GM21390 (cell line): ENCODE results near the gene SEC23IP.
"Not testable (repeated sequence)": the region's sequence is repeated elsewhere in the genome, so short reads cannot be mapped to it uniquely, and the experiment has no call there.

Source experiments
- ATAC-seq: cut with Tn5 transposase; IDR thresholded peaks from one replicate; pipeline ENCODE4 v1.9.1; 2021; ENCODE audit not compliant: unreplicated experiment

SEC23IP gene

DNA sequence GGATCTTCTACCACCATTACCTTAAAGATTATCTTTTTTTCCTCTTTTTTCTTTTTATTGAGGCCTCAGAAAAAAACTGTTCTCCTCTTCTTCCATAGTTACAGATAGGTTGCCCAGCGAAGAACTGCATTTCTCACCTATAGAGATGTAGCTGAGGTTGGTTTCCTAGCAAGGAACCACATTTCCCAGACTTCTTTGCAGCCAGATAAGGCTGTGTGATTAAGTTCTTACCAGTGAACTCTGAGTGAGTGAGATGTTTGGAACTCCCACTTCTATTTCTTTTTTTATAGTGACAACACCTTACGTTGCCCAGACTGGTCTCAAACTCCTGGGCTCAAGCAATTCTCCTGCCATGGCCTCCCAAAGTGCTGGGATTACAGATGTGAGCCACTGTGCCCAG, 14.0 kb upstream of the SEC23IP start:
- no peak for ATAC-seq

DNA sequence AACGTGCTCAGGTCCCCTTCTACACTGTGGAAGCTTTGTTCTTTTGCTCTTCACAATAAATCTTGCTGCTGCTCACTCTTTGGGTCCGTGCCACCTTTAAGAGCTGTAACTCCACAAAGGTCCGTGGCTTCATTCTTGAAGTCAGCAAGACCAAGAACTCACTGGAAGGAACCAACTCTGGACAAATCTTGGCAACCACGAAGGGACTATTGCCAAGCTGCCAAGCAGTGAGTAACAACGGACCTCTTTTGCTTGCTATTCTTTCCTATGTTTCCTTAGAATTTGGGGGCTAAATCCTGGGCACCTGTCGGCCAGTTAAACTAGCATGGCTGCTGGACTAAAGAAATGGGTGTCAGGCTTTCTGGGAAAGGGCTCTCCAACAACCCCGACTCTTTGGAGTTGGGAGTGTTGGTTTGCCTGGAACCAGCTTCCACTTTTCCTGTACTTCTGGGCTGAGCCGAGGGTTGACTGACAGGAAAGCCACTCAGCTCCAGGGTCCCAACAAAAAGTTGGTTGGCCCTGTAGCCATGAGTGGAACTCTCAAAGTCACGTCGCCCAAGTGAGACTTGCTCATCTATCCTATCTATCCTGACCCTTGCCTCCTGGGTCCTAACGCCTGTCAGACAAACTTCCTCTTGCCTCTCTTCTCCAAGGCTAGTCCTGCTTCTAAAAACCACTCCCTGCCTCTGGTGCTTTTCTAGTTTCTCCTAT, 8.5 kb upstream of the SEC23IP start:
- ATAC-seq: not testable (repeated sequence)

DNA sequence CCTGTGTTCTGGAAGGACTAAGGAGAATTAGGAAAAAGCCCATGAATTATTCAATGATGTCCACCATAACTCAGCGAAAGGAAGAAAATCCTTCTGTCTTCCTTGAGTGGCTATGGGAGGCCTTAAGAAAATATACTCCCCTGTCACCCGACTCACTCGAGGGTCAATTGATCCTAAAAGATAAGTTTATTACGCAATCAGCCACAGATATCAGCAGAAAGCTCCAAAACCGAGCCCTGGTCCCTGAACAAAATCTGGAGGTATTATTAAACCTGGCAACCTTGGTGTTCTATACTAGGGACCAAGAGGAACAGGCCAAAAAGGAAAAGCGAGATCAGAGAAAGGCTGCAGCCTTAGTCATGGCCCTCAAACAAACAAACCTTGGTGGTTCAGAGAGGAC, 6.5 kb upstream of the SEC23IP start:
- ATAC-seq: not testable (repeated sequence)

DNA sequence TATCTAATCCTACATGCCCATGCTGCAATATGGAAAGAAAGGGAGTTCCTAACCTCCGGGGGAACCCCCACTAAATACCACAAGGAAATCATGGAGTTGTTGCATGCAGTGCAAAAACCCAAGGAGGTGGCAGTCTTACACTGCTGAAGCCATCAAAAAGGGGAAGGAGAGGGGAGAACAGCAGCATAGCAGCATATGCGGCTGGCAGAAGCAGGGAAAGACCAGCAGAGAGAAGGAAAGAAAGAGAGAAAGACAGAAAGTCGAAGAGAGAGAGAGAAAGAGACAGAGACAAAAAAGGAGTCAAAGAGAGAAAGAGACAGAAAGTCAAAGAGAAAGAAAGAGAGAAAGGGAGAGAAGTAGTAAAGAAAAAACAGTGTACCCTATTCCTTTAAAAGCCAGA, 3.8 kb upstream of the SEC23IP start:
- not testable (repeated sequence) for ATAC-seq

DNA sequence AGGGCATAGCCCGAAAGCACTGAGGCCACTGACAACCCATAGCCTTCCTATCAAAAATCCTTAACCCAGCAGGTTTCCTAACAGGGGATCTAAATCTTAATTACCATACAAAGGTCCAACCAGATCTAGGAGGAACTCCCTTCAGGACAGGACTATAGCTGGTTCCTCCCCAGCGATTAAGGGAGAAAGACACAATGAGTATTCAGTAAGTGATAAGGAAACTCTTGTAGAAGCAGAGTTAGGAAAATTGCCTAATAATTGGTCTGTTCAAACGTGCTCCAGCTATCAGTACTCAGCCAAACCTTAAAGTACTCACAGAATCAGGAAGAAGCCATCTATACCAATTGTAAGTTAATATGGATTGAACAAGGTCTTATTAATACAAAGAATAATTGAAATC, 3.3 kb upstream of the SEC23IP start:
- not testable (repeated sequence) for ATAC-seq

DNA sequence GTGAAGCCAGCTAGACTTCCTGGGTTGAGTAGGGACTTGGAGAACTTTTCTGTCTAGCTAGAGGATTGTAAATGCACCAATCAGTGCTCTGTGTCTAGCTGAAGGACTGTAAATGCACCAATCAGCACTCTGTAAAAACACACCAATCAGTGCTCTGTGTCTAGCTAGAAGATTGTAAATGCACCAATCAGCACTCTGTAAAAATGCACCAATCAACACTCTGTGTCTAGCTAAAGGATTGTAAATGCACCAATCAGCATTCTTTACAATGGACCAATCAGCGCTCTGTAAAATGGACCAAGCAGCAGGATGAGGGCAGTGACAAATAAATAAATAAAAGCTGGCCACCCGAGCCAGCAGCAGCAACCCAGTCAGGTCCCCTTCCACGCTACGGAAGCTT, 2.2 kb upstream of the SEC23IP start:
- not testable (repeated sequence) for ATAC-seq

DNA sequence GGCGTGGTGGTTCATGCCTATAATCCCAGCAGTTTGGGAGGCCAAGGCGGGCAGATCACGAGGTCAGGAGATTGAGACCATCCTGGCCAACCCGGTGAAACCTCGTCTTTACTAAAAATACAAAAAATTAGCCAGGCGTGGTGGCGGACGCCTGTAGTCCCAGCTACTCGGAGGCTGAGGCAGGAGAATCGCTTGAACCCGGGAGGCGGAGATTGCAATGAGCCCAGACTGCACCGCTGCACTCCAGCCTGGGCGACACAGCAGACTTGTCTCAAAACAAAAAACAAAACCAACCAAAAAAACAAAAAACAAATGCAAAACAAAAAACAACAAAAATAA, 712 bp upstream of the SEC23IP start:
- ATAC-seq: not testable (repeated sequence)

DNA sequence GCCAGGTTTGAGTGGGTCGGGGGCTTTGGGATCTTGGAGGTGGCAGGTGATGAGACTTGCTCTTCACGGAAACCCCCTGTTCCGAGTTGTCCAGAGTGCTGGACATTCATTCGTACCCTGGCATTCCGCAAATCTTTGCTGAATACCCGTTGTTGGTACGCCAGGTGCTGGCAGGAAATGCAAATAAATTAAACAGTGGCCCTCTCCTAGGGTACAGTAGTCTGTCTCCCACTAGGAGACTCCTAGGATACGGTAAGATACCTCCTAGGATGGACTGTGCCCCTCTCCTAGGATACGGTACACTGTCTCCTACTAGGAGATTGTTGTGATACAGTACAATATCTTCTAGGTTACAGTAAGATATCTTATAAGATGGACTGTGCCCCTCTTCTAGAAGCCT, 544 bp downstream of the SEC23IP start:
- ATAC-seq: no peak

DNA sequence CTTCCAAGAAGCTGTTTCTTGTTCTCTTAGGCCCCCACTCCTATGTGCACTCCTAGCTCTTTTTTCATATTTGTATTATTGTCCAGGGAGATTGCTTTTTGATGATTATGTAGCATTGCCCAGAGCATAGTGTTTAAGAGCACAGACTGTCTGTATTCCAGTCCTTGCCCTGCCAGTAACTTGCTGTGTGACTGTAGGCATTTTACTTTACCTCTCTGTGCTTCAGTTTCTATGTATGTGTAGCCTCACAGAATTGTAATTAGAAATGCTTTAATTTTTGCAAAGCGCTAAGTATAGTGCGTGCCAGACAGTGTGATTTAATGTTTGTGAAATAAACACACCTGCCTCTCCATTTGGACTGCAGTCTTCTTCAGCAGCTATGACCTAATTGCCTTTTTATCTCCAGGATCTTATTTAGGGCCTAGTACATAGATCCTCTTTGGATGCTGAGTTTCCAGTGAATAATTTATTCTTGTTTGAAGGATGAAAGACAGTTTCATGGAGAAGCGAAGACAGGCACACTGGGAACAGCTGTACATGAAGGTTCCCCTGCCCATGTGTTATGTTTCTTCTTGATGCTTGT, 1.4 kb downstream of the SEC23IP start:
- ATAC-seq: no peak

DNA sequence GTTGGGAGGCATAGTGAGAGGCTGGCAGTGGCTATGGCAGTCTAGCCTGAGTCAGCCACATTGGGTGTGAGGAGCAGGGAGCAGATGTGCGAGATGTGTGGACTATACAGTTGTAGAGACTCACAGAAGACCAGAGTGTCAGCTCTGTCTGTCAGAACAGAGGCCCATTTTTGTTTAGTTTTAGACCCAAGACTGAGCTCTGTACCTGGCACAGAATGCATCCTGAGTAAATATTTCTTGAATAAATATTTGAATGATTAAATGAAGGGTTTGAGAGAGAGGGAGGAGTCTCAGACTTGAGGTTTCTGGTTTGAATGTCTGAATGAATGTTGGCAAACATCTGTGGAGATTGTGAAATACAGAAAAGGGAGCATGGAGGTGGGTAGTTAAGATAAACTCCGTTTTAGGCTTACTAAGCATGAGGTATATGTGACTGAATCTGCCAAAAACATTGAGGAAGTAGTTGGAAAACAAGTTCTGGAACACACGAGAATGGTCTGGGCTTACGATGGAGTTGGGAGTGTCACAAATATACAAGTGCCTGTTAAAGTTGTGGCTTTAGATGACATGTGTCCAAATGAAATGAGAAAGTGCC, 3.6 kb downstream of the SEC23IP start:
- no peak for ATAC-seq

DNA sequence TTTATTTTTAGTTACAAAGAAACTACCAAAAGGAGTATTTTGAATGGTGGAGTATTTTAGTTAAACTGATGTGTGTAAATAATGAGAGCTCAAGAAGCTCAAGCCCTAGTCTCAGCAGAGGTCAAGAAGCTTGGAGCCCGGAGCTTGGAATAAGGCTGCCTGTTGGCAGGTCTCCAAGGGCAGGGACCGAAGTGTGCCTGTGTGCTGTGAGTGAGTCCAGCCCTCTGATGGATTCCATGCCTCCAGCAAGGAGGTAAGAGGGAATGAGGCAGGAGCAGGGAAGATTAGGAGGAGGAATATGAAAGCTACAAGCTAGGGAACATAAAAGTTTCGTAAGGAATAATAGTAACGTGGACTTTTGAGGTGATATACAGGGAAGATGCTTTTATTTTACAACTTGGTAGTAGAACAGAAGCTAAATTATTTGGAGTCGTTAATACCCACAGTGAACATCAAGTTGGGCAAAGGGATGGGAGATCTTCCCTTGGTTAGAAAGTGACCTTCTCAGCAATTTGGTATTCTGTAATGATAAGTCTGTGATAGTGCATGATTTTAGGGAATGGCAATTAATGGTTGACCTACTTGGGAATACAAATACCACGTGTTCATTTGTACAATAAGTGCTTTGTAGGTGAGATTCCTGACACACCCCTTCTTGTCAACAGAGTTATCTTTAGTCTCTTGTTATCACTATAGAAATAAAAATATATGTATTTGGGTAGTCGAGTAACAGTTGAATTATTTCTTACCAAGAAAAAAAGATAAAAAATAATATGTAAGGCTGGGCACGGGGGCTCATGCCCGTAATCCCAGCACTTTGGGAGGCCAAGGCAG, 4.6 kb downstream of the SEC23IP start:
- ATAC-seq: no peak

DNA sequence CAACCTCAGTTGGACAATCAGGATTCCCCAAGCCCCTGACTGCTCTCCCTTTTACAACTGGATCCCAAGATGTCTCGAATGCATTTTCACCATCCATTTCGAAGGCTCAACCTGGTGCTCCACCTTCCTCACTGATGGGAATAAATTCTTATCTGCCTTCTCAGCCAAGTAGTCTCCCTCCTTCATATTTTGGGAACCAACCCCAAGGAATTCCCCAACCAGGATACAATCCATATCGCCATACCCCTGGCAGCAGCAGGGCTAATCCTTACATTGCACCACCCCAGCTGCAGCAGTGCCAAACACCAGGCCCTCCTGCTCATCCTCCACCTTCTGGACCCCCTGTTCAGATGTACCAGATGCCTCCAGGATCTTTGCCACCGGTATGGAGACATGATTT, 6.0 kb downstream of the SEC23IP start:
- ATAC-seq: no peak

DNA sequence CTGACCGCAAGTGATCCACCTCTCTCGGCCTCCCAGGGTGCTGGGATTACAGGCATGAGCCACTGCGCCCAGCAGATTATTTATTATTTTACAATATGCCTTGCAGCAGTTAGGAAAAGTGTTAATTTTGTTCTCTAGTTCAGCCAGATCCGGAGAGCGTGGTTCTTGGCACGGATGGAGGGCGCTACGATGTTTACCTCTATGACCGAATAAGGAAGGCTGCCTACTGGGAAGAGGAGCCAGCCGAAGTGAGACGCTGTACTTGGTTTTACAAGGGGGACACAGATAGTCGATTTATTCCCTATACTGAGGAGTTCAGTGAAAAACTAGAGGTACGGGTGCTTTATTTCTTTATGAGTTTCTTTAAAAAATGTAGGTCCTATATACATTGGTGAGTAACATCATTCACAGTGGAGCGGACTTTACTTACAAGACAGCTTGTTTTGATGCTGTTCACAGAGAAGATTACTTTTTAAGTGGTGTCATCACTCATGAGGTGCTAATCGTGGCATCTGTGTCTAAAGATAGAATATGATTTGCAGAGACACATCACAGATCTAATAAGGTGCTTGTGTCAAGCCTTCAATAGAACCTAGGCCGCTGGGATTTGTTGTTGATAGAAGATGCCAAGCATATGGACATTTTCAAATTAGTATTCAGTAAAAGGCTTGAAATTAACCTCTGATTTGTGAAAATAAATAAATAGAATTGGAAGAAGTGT, 11.6 kb downstream of the SEC23IP start:
- no peak for ATAC-seq

DNA sequence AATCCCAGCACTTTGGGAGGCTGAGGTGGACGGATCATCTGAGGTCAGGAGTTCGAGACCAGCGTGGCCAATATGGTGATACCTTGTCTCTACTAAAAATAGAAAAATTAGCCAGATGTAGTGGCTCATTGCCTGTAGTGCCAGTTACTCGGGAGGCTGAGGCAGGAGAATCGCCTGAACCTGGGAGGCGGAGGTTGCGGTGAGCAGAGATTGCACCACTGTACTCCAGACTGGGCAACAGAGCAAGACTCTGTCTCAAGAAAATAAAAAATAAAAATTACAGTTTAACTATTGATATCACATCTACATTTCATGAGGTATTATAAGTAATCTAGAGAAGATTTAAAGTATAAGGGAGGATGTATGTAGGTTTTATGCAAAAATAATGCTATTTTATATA, 15.2 kb downstream of the SEC23IP start:
- not testable (repeated sequence) for ATAC-seq

DNA sequence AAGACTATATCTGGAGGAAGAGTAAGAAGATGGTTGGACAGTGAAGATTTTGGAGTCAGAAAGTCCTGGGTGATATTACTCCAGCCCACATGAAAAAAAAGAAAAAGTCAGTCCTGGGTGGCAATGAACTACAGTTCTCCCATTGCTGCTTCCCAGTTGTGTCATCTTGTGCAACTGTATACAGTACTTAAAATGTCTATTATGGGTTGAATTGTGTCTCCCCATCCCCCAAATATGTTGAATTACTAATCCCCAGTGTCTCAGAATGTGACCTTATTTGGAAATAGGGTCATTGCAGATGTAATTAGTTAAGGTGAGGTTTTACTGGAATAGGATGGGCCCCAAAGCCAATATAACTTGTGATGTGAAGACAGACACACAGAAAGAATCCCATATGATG, 15.6 kb downstream of the SEC23IP start:
- ATAC-seq: no peak

DNA sequence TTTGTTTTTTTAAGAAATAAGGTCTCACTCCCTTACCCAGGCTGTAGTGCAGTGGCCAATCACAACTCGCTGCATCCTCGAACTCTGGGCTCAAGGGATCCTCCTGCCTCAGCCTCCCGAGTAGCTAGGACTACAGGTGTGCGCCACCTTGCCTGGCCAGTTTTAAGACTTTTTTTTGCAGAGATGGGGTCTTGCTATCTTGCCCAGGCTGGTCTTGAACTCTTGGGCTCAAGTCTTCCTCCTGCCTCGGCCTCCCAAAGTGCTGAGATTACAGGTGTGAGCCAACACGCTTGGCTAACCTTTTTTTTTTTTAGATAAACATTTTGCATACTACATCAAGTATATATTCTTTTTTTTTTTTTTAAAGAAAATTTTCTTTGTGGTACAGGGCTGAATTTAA, 18.2 kb downstream of the SEC23IP start:
- ATAC-seq: no peak

DNA sequence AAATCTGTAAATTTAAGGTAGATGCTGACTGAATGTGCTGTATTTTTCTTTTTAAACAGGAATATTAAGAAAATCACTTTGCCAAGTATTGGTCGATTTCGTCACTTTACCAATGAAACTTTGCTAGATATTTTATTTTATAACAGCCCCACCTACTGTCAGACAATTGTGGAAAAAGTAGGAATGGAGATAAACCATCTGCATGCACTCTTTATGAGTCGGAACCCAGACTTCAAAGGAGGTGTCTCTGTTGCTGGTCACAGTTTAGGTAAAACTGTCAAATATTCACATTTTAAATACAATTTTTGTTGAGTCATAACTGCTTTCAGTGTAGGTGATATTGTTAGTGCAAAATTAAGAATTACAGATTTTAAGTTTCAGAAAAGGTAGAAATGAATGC, 25.2 kb downstream of the SEC23IP start:
- no peak for ATAC-seq

DNA sequence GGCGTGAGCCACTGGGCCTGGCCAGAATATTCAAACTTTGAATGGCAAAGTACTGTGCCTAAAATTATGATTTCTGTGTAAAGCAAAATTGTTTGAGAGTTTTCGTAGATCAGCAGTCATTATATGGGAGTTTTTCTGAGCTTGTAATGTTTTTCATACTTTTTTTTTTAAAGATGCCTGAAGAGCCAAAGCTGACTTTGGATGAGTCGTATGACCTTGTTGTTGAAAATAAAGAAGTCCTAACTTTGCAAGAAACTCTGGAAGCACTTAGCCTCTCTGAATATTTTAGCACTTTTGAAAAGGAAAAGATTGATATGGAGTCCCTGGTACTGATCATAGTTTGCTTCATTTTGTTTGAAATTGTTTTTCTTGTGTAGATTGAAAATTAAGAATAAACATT, 26.7 kb downstream of the SEC23IP start:
- no peak for ATAC-seq

DNA sequence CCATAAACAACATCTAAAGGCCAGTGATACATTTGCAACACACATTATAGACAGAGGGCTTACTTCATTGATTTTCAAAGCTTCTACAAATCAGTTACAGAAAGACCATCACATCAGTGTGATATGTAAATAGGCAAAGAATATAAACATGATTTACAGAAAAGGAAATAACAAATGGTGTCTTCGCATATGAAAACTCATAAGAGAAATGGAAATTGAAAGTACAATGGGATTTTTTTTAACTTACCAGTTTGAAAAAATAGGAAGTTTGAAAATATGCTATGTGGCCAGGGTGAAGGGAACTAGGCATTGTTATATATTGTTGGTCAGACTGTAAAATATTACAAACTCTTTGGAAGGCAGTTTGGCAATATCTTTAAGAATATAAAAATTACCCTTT, 27.3 kb downstream of the SEC23IP start:
- peak; percentile 70 for ATAC-seq

DNA sequence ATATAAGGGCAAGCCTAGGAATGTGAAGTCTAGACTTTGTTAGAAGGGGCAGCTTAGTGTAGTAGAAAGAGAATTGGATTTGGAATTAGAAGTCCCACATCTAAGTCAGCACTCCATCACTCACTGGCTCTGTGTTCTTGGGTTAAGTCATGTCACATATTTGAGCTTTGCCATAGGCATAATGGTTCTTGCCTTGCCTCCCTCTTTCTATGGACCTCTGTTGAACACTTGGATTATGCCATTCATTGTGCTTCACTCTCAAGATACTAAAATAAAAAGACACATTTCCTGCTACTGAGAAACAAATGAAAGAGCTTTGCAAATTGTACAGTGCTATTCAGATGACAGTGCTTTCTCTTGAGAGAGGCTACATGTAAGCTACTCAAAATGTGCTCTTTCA, 35.9 kb downstream of the SEC23IP start:
- no peak for ATAC-seq

DNA sequence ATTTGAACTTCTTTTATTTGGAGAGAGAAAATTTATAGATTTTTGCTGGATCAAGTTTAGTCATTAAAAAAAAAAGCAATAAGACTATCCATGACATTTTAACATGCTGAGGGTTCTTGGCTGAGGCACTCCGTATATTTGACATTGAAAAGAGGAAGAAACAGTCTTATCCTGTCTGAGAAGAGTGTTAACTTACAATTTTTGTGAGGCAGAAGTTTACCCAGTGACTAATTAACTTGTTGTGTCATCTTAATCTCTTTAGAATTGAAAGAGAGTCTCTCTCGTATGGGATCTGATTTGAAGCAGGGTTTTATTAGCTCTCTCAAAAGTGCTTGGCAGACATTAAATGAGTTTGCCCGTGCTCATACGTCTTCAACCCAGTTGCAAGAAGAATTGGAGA, 39.3 kb downstream of the SEC23IP start:
- ATAC-seq: no peak
